ENCODE results near the gene SAMD8. TPM values are rescaled to one million over a fixed set of nuclear protein-coding genes. Genes with fewer than 3 reads are reported as not detected.

SAMD8 gene
- total RNA-seq, 1 donor from 2014 or later: 17.7 TPM

GRCh38 chr10:75097666-75098285 lies 13.7 kb upstream of the SAMD8 start:
- H3K36me3 ChIP-seq (ENCODE audit: control insufficient read depth in 3 of 3, insufficient read depth in 3 of 3, low read length in 3 of 3): peaks cover 24 to 39% (median 32%) of the 10 kb centered on the region in 3 donors

GRCh38 chr10:75098902-75099673 lies 12.4 kb upstream of the SAMD8 start:
- Histone ChIP-seq H3K9ac (ENCODE audit: low read depth in 1 of 3, low read length in 3 of 3) (peak overlapping the region in 2 of 3 donors; percentile 25 to 72), H3K4me1 (ENCODE audit: control insufficient read depth in 3 of 3, insufficient read depth in 3 of 3, low read length in 3 of 3) (peaks cover 31 to 70% (median 56%) of the 10 kb centered on the region in 3 donors), H3K9me3 (ENCODE audit: control insufficient read depth in 3 of 3, low read length in 3 of 3) (no peaks in the 10 kb centered on the region), H3K4me3 (ENCODE audit: low read length in 3 of 3) (no peak overlapping the region), H3K27me3 (ENCODE audit: control insufficient read depth in 3 of 3, insufficient read depth in 3 of 3, low read length in 3 of 3) (no peaks in the 10 kb centered on the region), H3K27ac (ENCODE audit: low read depth, low read length) (no peak overlapping the region), H3K36me3 (ENCODE audit: control insufficient read depth in 3 of 3, insufficient read depth in 3 of 3, low read length in 3 of 3) (peaks cover 27 to 31% (median 31%) of the 10 kb centered on the region in 3 donors)

More at GRCh38 chr10:75097666-75098285, 13.7 kb upstream of the SAMD8 start:
- Histone ChIP-seq H3K4me1 (ENCODE audit: control insufficient read depth in 3 of 3, insufficient read depth in 3 of 3, low read length in 3 of 3) (peaks cover 18 to 57% (median 43%) of the 10 kb centered on the region in 3 donors), H3K27me3 (ENCODE audit: control insufficient read depth in 3 of 3, insufficient read depth in 3 of 3, low read length in 3 of 3) (no peaks in the 10 kb centered on the region), H3K4me3 (ENCODE audit: low read length in 3 of 3) (no peak overlapping the region), H3K27ac (ENCODE audit: low read depth, low read length) (no peak overlapping the region), H3K9me3 (ENCODE audit: control insufficient read depth in 3 of 3, low read length in 3 of 3) (no peaks in the 10 kb centered on the region), H3K9ac (ENCODE audit: low read depth in 1 of 3, low read length in 3 of 3) (no peak overlapping the region)

GRCh38 chr10:75099952-75100763 lies 11.3 kb upstream of the SAMD8 start:
- H3K27me3 ChIP-seq (ENCODE audit: control insufficient read depth in 3 of 3, insufficient read depth in 3 of 3, low read length in 3 of 3): no peaks in the 10 kb centered on the region
- peaks cover 41 to 72% (median 63%) of the 10 kb centered on the region in 3 donors for H3K4me1 ChIP-seq (ENCODE audit: control insufficient read depth in 3 of 3, insufficient read depth in 3 of 3, low read length in 3 of 3)
- peaks cover 19 to 25% (median 23%) of the 10 kb centered on the region in 3 donors for H3K36me3 ChIP-seq (ENCODE audit: control insufficient read depth in 3 of 3, insufficient read depth in 3 of 3, low read length in 3 of 3)
- no peaks in the 10 kb centered on the region for H3K9me3 ChIP-seq (ENCODE audit: control insufficient read depth in 3 of 3, low read length in 3 of 3)
- H3K9ac ChIP-seq (ENCODE audit: low read depth in 1 of 3, low read length in 3 of 3): peak overlapping the region; percentile 19 to 72 (median 33)
- peak overlapping the region; percentile 99 for H3K27ac ChIP-seq (ENCODE audit: low read depth, low read length)
- H3K4me3 ChIP-seq (ENCODE audit: low read length in 3 of 3): peak overlapping the region in 1 of 3 donors; percentile 45

- peak overlapping the region in 1 of 3 donors; percentile 35 for H3K4me3 ChIP-seq (ENCODE audit: low read length in 3 of 3)
- H3K9ac ChIP-seq (ENCODE audit: low read depth in 1 of 3, low read length in 3 of 3): peak overlapping the region; percentile 33 to 72 (median 55)
- H3K4me1 ChIP-seq (ENCODE audit: control insufficient read depth in 3 of 3, insufficient read depth in 3 of 3, low read length in 3 of 3): peaks cover 48 to 73% (median 70%) of the 10 kb centered on the region in 3 donors
- H3K36me3 ChIP-seq (ENCODE audit: control insufficient read depth in 3 of 3, insufficient read depth in 3 of 3, low read length in 3 of 3): peaks cover 13 to 23% (median 17%) of the 10 kb centered on the region in 3 donors
- peak overlapping the region; percentile 99 for H3K27ac ChIP-seq (ENCODE audit: low read depth, low read length)
- no peaks in the 10 kb centered on the region for H3K9me3 ChIP-seq (ENCODE audit: control insufficient read depth in 3 of 3, low read length in 3 of 3)
- no peaks in the 10 kb centered on the region for H3K27me3 ChIP-seq (ENCODE audit: control insufficient read depth in 3 of 3, insufficient read depth in 3 of 3, low read length in 3 of 3)
These were observed 10.6 kb upstream of the SAMD8 start for GRCh38 chr10:75100764-75101291.

- Histone ChIP-seq H3K4me1 (ENCODE audit: control insufficient read depth in 3 of 3, insufficient read depth in 3 of 3, low read length in 3 of 3) (peaks cover 56 to 81% (median 78%) of the 10 kb centered on the region in 3 donors), H3K27ac (ENCODE audit: low read depth, low read length) (peak overlapping the region; percentile 99)
These were observed 9.8 kb upstream of the SAMD8 start for GRCh38 chr10:75101416-75102251.

GRCh38 chr10:75102830-75103673 lies 8.4 kb upstream of the SAMD8 start:
- H3K27ac ChIP-seq (ENCODE audit: low read depth, low read length): peak overlapping the region; percentile 99
- no peaks in the 10 kb centered on the region for H3K9me3 ChIP-seq (ENCODE audit: control insufficient read depth in 3 of 3, low read length in 3 of 3)

More at GRCh38 chr10:75101416-75102251, 9.8 kb upstream of the SAMD8 start:
- Histone ChIP-seq H3K27me3 (ENCODE audit: control insufficient read depth in 3 of 3, insufficient read depth in 3 of 3, low read length in 3 of 3) (no peaks in the 10 kb centered on the region), H3K36me3 (ENCODE audit: control insufficient read depth in 3 of 3, insufficient read depth in 3 of 3, low read length in 3 of 3) (peaks cover 9 to 23% (median 17%) of the 10 kb centered on the region in 3 donors), H3K9me3 (ENCODE audit: control insufficient read depth in 3 of 3, low read length in 3 of 3) (no peaks in the 10 kb centered on the region), H3K9ac (ENCODE audit: low read depth in 1 of 3, low read length in 3 of 3) (peak overlapping the region; percentile 54 to 72 (median 55)), H3K4me3 (ENCODE audit: low read length in 3 of 3) (no peak overlapping the region)

GRCh38 chr10:75103881-75104686 lies 7.4 kb upstream of the SAMD8 start:
- H3K4me1 ChIP-seq (ENCODE audit: control insufficient read depth in 3 of 3, insufficient read depth in 3 of 3, low read length in 3 of 3): peaks cover 67 to 94% (median 84%) of the 10 kb centered on the region in 3 donors

More at GRCh38 chr10:75102830-75103673, 8.4 kb upstream of the SAMD8 start:
- Histone ChIP-seq H3K4me1 (ENCODE audit: control insufficient read depth in 3 of 3, insufficient read depth in 3 of 3, low read length in 3 of 3) (peaks cover 67 to 94% (median 88%) of the 10 kb centered on the region in 3 donors), H3K36me3 (ENCODE audit: control insufficient read depth in 3 of 3, insufficient read depth in 3 of 3, low read length in 3 of 3) (peaks cover 9 to 16% (median 12%) of the 10 kb centered on the region in 3 donors), H3K4me3 (ENCODE audit: low read length in 3 of 3) (no peak overlapping the region), H3K9ac (ENCODE audit: low read depth in 1 of 3, low read length in 3 of 3) (peak overlapping the region; percentile 21 to 76 (median 58)), H3K27me3 (ENCODE audit: control insufficient read depth in 3 of 3, insufficient read depth in 3 of 3, low read length in 3 of 3) (no peaks in the 10 kb centered on the region)

GRCh38 chr10:75104842-75105241 lies 6.6 kb upstream of the SAMD8 start:
- H3K9ac ChIP-seq (ENCODE audit: low read depth in 1 of 3, low read length in 3 of 3): peak overlapping the region; percentile 51 to 76 (median 65)
- peaks cover 66 to 94% (median 84%) of the 10 kb centered on the region in 3 donors for H3K4me1 ChIP-seq (ENCODE audit: control insufficient read depth in 3 of 3, insufficient read depth in 3 of 3, low read length in 3 of 3)
- peaks cover 9 to 16% (median 9%) of the 10 kb centered on the region in 3 donors for H3K36me3 ChIP-seq (ENCODE audit: control insufficient read depth in 3 of 3, insufficient read depth in 3 of 3, low read length in 3 of 3)
- H3K27me3 ChIP-seq (ENCODE audit: control insufficient read depth in 3 of 3, insufficient read depth in 3 of 3, low read length in 3 of 3): no peaks in the 10 kb centered on the region
- peak overlapping the region in 2 of 3 donors; percentile 18 to 22 for H3K4me3 ChIP-seq (ENCODE audit: low read length in 3 of 3)
- no peaks in the 10 kb centered on the region for H3K9me3 ChIP-seq (ENCODE audit: control insufficient read depth in 3 of 3, low read length in 3 of 3)
- peak overlapping the region; percentile 99 for H3K27ac ChIP-seq (ENCODE audit: low read depth, low read length)

More at GRCh38 chr10:75103881-75104686, 7.4 kb upstream of the SAMD8 start:
- H3K9me3 ChIP-seq (ENCODE audit: control insufficient read depth in 3 of 3, low read length in 3 of 3): no peaks in the 10 kb centered on the region
- H3K9ac ChIP-seq (ENCODE audit: low read depth in 1 of 3, low read length in 3 of 3): peak overlapping the region; percentile 57 to 76 (median 65)
- peak overlapping the region; percentile 99 for H3K27ac ChIP-seq (ENCODE audit: low read depth, low read length)
- H3K36me3 ChIP-seq (ENCODE audit: control insufficient read depth in 3 of 3, insufficient read depth in 3 of 3, low read length in 3 of 3): peaks cover 9 to 16% (median 10%) of the 10 kb centered on the region in 3 donors
- no peaks in the 10 kb centered on the region for H3K27me3 ChIP-seq (ENCODE audit: control insufficient read depth in 3 of 3, insufficient read depth in 3 of 3, low read length in 3 of 3)
- peak overlapping the region in 1 of 3 donors; percentile 18 for H3K4me3 ChIP-seq (ENCODE audit: low read length in 3 of 3)
